Measurements from ENCODE around the gene CIB1.

DNA sequence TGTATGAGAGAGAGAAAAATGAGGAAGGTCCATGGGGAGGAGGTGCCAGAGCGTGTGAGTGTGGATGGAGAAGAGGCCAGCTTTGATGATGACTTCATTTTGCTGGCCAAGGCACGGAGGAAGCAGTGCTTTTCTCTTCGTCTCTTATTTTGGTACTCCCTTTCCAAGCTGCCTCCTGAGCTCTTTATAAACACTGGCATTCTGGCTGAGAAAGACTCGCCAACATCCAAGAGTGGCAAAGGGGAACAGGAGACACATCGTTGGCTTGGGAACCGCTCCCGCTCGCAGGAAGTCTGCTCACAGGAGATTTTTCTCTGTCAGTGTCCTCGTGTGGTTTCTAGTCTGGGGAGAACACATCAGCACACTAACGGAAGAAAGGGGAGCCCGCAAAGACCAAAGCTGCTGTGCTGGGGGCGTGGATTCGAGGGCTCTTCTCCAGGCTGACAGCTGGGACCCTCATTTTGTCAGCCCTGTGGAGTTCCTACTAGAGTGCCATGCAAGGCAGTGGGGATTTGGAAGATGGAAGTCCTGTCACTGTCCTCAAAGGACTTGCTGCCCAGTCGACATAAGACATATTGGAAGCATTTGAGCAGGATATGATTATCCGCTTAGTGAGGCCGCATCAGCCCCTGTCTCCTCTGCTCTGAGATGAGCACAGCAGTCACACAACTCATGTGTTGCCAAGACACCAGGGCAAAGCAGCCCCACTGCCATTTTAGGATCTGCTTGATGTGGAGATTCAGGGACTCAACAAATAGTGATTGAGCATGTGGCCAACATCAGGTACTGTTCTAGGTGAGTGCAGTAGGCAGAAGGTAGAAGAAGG lies 40.6 kb downstream of the CIB1 start:
- TF ChIP-seq, protein P1, sequence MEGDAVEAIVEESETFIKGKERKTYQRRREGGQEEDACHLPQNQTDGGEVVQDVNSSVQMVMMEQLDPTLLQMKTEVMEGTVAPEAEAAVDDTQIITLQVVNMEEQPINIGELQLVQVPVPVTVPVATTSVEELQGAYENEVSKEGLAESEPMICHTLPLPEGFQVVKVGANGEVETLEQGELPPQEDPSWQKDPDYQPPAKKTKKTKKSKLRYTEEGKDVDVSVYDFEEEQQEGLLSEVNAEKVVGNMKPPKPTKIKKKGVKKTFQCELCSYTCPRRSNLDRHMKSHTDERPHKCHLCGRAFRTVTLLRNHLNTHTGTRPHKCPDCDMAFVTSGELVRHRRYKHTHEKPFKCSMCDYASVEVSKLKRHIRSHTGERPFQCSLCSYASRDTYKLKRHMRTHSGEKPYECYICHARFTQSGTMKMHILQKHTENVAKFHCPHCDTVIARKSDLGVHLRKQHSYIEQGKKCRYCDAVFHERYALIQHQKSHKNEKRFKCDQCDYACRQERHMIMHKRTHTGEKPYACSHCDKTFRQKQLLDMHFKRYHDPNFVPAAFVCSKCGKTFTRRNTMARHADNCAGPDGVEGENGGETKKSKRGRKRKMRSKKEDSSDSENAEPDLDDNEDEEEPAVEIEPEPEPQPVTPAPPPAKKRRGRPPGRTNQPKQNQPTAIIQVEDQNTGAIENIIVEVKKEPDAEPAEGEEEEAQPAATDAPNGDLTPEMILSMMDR (IDR thresholded peaks at IDR 0.05 in 4 of 5, conservative IDR thresholded peaks at IDR 0.05 in 1 of 5) = no peak
- no peak for TF ChIP-seq POLR2A (IDR thresholded peaks at IDR 0.05)

Measured in gastrocnemius medialis (tissue), 4 donors.